DMS153 (cell line): ENCODE results near the gene EIPR1.
"Not testable (repeated sequence)": the region's sequence is repeated elsewhere in the genome, so short reads cannot be mapped to it uniquely, and the experiment has no call there.

Experiments used
- DNase-seq: peaks from one replicate; lab custom pipeline; 2025; lab: John Stamatoyannopoulos, UW

EIPR1 gene

GRCh38 chr2:3287896-3288295 lies 89.7 kb downstream of the EIPR1 start:
- no peak for DNase-seq

- peak; percentile 16 for DNase-seq
These were observed 91.0 kb downstream of the EIPR1 start for GRCh38 chr2:3286646-3287036.

GRCh38 chr2:3285901-3286645 lies 91.5 kb downstream of the EIPR1 start:
- peak; percentile 38 for DNase-seq

GRCh38 chr2:3284657-3285630 lies 92.7 kb downstream of the EIPR1 start:
- DNase-seq, result no peak

- DNase-seq, result not testable (repeated sequence)
These were observed 93.6 kb downstream of the EIPR1 start for GRCh38 chr2:3283876-3284656.

DNA sequence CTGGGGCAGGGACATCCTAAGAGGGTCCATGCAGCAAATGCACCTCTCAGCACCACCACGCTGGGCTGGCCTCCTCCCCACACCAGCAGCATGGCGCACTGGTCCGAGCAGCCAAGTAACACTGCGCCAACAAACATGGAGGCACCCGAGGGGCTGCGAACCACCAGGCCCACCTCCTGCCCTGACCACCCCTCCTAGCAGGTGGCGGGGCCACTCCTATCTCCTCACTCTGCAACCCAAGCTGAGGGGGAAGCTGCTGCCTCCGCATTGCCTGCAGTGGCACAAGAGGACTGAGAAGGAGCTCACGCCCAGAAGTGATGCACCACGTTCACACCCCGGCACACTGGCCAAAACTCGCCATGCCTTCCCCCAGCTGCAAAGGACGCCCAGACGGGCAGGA lies 94.4 kb downstream of the EIPR1 start:
- DNase-seq, result no peak

- peak; percentile 93 for DNase-seq
These were observed 95.3 kb downstream of the EIPR1 start for GRCh38 chr2:3282056-3282998.

DNA sequence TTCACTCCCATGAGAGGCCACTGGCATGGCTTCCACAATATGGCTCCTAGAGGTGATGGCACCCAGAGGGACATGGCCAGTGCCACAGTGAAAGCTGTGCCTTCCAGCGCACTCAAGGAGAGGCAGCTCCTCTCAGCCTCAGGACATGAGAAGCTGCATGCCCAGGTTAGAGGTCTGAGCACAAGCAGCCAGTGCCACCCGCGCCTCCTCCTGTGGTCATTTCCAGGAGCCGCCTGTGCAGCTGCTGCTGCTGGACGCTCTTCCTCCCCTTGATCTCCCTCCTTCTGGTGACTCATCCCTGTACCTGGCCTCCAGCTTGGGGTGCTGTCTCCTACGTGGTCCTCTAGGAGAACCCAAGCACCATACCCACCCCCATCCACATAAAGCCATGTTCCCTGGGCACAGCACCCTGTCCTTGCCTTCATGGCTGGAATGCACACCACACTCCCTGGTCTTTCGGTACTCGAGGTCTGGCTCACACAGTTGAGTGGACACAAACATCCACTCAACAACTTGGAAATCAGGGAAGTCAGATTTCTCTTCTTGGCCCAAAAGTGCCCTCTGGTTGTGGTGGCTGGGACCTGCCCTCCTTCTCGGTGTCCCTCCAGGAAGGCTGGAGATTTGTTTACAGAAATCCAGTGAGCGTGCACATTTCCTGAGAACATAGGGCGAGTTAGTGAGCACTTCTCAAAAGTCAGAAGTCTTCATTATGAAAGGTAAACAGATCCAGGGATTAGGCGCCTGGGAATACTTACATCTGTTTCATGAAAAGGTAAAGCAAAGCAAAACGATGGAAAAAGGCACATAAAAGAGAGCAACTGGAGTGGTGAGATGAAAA lies 96.7 kb downstream of the EIPR1 start:
- no peak for DNase-seq

GRCh38 chr2:3280197-3280596 lies 97.4 kb downstream of the EIPR1 start:
- no peak for DNase-seq

- no peak for DNase-seq
These were observed 98.2 kb downstream of the EIPR1 start for GRCh38 chr2:3279236-3279960.

- DNase-seq, result no peak
These were observed 98.9 kb downstream of the EIPR1 start for GRCh38 chr2:3278521-3279218.

DNA sequence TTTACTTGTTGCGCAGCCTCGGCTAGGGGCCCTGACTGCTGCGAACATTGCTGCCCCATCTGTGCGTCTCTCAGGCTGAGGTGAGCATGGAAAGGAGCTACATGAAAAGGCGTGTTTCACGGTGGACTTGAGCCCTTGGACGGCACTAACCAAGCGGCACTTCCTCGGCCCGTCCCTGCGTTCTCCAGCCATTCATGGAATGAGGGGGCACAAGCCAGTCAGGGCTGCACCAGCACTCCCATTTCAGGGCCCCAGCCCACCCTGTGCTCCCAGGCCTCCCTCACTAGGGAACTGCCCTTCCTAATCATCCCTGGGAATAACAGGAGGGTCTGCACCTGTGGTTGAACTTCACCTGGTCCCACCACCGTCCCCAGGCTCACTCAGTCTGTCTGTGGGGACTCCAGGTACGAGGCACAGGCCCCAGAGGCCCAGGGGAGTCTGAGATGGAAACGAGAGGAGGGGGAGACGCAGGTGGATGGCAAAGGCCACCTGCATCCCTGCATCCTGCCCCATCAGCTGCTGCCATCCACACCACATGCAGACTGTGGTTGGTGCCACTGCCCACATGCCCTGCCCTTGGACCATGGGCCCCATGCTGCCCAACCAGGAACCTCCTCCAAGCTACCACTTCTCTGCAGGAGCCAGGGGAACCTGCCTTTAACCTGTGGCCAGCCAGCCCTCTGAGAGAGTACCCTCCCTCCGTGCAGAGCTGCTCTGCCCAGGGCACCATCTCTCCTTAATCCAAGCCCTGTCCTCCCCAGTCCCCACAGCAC lies 99.7 kb downstream of the EIPR1 start:
- DNase-seq, result no peak

- peak; percentile 40 for DNase-seq
These were observed 100.4 kb downstream of the EIPR1 start for GRCh38 chr2:3277050-3277747.

DNA sequence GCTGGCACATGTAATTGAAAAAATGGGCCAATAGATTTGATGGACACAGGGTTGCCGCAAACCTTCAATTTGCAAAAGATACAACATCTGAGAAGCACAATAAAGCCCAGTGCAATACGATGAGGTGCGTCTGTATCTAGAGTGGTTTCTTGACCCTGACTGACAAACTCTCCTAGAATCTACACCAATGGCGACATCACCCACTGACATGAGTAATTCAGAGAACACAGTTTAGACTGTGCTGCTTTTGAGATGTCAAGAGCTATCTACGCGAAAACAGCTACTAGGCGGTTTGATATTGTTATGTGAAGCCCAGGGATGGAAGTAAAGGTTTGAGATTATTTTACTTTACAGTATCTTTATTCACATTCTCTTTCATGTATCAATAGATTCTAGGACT lies 104.9 kb downstream of the EIPR1 start:
- no peak for DNase-seq

- no peak for DNase-seq
These were observed 107.5 kb downstream of the EIPR1 start for GRCh38 chr2:3270095-3270478.

DNA sequence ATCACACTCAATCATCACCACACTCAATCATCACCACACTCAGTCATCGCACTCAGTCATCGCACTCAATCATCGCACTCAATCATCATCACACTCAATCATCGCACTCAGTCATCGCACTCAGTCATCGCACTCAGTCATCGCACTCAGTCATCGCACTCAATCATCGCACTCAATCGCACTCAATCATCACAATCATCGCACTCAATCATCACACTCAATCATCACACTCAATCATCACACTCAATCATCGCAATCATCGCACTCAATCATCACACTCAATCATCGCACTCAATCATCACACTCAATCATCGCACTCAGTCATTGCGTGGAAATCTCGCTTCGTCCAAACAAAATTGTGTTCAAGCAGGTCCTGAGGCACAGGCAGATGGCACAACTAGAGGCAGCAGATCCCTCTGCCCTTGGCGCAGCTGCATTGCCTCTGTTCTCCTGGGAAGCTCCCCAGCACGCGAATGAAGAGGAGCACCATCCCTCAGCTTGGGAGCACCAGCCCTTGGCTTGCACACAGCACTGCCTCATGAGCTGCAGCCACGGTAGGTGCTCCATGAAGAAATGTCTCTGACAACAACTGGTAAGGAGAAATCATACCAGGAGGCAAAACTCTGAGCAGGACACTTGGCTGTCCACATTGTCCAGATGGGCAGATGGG lies 108.1 kb downstream of the EIPR1 start:
- DNase-seq, result no peak

- DNase-seq, result no peak
These were observed 109.0 kb downstream of the EIPR1 start for GRCh38 chr2:3268705-3269029.
